ENCODE results near the gene ITPR1.

DNA sequence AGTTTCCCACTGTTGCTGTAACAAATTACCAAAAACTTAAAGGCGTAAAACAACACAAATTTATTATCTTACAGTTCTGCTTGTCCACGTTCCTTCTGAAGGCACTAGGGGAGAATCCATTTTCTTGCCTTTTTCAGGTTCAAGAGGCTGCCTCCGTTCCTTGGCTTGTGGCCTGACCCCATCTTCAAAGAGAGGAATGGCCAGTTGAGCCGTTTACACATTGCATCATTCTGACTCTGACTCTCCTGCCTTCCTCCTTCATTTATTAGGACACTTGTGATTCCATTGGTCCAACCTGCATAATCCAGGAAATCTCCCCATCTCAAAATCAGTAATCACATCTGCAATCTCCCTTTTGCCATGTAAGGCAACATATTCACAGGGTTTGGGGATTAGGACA lies 363.4 kb downstream of the ITPR1 start:
- TF ChIP-seq, protein P1, sequence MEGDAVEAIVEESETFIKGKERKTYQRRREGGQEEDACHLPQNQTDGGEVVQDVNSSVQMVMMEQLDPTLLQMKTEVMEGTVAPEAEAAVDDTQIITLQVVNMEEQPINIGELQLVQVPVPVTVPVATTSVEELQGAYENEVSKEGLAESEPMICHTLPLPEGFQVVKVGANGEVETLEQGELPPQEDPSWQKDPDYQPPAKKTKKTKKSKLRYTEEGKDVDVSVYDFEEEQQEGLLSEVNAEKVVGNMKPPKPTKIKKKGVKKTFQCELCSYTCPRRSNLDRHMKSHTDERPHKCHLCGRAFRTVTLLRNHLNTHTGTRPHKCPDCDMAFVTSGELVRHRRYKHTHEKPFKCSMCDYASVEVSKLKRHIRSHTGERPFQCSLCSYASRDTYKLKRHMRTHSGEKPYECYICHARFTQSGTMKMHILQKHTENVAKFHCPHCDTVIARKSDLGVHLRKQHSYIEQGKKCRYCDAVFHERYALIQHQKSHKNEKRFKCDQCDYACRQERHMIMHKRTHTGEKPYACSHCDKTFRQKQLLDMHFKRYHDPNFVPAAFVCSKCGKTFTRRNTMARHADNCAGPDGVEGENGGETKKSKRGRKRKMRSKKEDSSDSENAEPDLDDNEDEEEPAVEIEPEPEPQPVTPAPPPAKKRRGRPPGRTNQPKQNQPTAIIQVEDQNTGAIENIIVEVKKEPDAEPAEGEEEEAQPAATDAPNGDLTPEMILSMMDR (IDR thresholded peaks at IDR 0.05; ENCODE audit: low read depth, low read length) = no peak
- TF ChIP-seq POLR2A (IDR thresholded peaks at IDR 0.05; ENCODE audit: extremely low read depth, insufficient read length) = no peak
- TF ChIP-seq MYC (IDR thresholded peaks at IDR 0.05; ENCODE audit: low read depth, low read length) = no peak

All from NB4 (cell line).